ENCODE results near the gene CABCOCO1.
"Not testable (repeated sequence)": the region's sequence is repeated elsewhere in the genome, so short reads cannot be mapped to it uniquely, and the experiment has no call there.

The CABCOCO1 gene

DNA sequence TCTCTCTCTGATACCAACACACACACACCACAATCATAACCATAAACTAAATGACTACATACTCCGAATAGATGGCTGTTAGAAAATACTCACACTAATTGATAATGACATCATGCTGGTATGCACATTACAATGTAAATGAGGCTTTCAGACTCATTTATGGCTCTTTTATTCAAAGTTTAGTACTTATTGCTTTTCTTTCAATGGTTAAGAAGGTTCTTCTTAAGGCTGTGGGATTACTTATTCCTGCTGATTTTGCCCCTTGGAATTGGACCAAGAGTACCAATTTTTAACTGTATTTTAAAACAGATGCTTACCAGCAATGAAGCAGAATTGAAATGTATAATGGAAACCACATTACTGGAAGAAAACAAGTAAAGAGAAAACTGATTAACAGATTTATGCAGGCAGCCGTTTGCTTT, 20.6 kb upstream of the CABCOCO1 start:
- DNase-seq (ENCODE audit: low spot score), result no peak

DNA sequence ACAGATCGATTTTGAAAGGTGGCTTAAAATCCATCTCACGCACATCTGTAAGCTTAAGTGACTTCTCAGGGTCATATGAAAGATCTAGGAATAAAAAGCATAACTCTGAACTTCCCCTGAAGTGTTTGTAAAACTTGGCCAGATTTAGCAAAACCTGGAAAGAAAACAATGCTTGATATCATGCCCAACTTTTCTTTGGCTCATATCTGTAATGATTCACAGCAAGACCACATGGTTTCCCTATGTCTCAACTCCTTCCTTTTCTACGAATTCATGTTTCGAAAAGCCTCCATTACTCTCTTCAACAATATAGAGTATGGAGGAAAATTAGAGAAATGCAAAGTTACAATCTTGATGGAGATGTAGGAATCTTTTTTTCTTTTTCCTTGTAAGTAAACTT, 20.1 kb upstream of the CABCOCO1 start:
- no peak for DNase-seq (ENCODE audit: low spot score)

DNA sequence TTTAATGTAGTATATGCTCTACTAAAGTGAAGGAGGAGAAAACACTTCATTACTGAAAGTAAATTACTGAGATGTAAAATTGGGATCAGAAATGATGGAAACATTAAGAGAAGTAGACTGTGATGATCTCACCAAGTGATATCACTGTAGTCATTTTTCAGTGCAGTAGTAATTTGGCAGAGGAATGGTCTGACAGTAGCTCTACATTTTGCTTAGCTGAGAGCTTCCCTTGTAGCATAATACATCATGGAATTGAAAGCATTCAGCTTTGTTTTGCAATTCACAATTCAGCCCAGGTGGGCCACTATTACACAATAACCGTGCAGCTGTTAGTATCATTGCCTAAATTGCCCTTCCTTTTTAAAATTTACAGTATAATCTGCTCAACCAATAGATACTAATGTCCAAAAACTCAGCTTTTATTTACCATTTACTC, 19.4 kb upstream of the CABCOCO1 start:
- DNase-seq (ENCODE audit: low spot score), result no peak

DNA sequence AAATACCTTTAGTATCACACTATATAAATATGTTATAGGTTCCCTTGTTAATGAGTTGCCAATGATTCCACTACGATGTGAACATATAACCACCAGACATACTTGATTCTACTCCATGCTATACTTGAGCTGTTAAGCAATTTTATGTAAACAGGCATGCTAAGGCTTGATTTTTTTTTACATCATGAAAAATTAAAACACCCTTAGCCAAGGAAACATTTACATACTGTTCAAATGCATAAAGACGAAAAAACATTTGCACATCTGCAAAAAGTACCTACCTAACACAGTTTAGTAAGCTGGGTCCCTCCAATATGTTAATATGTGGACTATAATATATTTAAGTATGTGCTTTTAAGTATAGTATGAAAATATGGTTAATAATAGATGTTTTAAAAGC, 9.0 kb upstream of the CABCOCO1 start:
- DNase-seq (ENCODE audit: low spot score), result no peak

DNA sequence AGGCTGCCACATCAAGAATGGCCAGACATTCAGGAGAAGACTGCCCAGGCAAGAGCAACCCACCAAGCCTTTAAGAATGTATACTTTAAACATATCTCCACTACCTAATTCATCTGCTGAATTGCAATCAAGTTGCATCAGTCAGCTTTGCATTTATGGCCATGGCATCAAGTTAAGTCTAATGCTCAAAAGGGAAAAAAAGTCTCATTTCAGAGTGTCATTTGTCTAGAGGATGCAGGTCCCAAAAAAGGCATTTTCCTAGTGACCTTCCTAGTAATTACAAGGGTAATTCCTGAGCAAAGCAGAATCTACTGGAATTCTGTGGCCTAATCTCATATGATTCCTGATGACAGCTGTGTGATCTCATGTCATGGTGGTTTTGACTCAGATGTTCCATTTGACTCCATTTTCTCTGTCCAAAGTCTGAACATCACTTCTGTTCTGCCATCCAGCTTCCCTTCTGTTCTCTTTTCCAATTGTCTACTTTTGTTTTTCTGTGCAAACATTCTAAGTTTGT, 7.3 kb upstream of the CABCOCO1 start:
- DNase-seq (ENCODE audit: low spot score), result no peak

DNA sequence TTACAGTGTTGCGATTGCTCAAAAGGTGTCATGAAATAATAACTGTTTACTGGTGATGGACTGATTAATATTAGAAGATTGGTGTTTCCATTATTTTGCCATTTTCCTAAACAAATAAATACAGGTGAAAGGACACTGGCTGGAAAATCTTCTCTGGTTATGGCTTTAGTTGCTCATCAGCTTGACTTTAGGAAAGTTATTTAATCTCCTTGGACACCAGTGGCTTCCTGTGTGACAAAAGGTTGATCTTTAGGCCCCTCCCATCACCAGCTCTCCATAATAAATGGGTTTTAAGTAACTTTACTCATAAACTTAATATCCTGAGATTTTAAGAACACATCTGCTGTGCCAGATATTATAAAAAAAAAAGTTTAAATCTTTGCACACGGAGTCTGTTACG, 737 bp downstream of the CABCOCO1 start:
- DNase-seq (ENCODE audit: low spot score), result no peak

DNA sequence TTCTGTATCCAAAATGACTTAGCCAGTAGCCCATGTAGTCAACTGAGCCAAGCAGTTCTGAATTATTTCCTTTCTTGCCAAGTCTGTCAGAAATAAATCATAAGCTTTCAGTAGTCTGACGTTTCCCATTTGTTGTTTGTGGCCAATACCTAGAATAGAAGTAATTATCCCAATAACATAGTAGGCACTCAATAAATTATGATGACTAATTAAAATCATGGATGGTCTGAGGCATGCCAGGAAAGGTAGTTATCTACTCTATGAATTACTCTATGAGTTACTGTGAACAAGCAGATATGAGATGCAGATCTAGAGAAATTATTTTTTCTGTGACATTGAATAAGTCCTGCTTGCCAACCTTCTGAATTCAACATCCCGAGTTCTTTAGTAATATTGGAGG, 2.3 kb downstream of the CABCOCO1 start:
- DNase-seq (ENCODE audit: low spot score), result no peak

DNA sequence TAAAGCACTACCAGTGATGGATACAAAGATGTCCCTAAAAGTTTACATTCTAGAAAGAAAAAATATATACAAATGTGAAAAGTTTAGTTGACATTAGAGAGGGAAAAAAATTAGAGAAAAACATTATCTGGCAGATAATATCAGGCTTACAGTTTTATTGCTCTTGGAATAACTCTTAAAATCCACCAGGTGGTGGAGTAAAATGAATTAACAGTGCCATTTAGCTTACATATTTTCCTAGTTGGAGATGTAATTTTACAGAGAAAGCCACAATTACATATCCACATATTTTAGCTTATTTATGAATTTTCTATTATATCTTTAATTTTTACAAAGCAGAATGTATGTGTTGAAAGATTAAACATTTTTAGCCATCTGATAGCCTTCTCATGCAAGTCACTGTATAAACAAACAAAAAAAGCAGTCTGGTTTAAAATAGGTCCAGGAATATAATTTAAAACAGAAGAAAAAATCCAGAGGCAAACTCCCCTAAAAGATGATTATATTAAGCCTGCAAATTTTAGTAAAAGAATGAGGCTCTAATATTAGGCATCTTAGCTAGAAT, 6.5 kb downstream of the CABCOCO1 start:
- no peak for DNase-seq (ENCODE audit: low spot score)

DNA sequence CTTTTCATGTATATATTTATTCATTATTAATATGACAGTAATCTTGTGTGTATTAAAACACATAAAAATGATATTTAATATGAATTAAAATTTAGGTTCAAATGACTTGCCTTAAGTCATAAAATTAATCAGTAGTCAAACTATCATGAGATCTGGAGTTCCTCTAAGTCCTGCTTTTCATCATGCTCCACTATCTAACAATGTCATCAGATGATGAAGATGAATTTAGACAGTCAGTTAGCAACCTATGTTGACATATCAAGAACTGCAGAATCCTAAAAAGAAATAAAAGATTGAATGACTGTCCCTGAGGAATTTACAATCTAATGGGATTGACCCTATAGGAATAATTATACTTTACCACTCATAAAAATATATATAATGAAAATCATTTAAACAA, 7.1 kb downstream of the CABCOCO1 start:
- DNase-seq (ENCODE audit: low spot score), result peak; percentile 93

DNA sequence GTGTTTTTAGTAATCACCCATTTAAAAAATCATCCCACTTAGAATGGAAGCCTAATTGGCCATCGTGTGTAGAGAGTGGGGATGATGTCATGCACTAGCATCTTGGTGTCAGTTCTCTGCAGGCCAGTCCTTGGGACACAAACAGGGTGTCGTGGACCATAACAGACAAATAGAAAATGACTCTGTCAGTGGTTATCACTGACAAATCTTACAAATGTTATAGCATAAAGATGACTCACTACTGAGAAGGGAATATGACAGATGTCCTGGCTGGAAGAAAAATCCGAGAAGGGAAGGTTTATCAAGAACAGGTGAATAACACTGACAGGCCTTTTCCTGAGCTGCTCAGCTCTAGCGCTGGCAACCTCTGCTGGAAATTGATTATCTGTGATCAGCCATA, 10.6 kb downstream of the CABCOCO1 start:
- peak; percentile 93 for DNase-seq (ENCODE audit: low spot score)

DNA sequence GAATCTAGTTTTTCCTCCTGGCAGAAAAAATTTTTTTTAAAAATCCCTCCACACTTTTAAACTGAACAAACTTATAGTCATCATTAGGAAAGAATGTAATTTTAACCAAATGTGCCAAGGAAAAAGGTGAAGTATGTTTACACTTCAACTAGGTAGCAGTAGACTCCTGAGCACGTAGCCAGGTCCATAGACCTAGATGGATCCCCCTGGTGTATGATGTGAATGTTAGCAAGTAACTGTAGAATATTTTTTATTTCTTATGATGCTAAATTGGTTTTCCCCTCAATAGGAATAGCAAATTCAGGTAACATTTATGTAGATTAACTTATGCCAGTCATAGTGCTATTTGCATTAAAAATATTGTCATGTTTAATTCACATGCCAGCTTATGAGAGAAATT, 19.6 kb downstream of the CABCOCO1 start:
- no peak for DNase-seq (ENCODE audit: low spot score)

DNA sequence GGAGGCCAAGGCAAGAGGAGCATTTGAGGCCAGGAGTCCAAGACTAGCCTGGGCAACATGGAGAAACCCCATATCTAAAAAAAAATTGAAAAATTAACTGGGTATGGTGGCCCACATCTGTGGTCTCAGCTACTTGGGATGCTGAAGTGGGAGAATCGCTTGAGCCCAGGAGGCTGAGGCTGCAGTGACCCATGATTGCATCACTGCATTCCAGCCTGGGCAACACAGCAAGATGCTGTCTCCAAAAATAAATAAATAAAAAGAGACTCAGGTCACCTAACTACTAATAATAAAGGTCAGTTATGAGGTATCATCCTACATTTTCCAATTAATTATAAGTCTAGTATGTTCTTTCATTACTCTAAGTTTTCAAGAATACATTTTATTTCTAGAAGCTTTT, 20.6 kb downstream of the CABCOCO1 start:
- no peak for DNase-seq (ENCODE audit: low spot score)

DNA sequence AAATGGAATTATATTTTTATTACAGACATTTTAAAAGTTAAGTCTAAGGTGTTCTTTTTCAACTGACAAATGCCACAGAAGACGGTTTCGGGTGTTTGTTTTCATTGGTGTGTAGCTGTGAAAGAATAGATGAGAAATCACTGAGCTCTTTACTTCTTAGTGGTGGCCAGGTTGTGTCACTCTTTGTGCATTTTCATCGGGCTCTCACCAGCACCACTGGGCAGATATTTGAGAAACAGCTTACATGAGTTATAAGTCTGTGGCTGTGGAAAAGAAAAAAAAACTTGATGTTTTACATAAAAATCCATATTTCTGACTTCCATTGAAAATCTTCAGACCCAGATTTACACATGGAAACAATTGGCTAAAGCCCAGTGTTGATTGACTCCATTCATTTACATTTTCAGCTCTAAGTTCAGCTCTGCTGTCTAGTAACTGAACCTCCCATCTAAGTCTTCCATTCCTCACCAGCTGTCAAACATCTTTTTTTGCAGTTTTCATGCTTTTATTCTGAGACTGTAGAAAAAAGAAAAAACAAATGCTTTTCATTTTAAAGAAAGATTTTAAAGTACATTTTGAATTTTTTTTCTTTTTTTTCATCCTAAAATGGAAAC, 22.3 kb downstream of the CABCOCO1 start:
- DNase-seq (ENCODE audit: low spot score), result no peak

DNA sequence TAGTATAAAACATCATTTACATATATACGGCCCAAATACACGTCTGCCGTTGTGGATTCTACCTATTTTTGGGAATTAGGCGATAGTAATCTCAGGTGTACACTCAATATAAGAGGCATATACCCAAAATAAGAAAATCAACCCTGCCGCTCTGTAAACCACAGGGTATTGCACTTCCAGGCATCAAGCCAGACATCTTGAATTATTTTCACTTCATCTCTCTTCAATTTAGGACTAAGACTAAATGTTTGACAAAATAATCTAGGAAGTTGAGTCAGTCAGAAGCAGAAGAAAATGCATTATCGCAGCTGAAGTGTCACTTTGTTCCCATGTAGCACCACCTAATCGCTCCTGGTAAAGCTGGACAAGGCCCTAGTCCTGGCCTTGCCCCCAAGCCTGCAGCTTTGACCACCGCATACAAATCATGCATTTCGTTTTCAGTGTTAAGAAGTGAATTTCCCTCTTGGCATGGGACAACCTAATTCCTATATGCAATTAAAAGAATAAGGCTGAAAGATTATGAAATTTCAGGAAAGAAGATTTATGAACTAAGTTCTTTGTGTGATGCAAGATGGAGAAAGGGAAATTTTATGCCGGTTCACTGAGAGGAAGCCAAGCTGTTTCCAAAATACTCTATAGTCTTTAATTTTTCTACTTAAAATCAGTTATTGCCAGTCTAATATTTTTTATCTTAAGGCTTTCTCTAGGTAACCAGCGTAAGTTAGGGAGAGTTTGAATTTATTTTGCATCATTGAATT, 26.0 kb downstream of the CABCOCO1 start:
- DNase-seq (ENCODE audit: low spot score), result no peak

DNA sequence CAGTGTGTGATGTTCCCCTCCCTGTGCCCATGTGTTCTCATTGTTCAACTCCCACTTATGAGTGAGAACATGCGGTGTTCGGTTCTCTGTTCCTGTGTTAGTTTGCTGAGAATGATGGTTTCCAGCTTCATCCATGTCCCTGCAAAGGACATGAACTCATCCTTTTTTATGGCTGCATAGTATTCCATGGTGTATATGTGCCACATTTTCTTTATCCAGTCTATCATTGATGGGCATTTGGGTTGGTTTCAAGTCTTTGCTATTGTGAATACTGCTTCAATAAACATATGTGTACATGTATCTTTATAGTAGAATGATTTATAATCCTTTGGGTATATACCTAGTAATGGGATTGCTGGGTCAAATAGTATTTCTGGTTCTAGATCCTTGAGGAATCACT, 28.9 kb downstream of the CABCOCO1 start:
- DNase-seq (ENCODE audit: low spot score), result not testable (repeated sequence)

DNA sequence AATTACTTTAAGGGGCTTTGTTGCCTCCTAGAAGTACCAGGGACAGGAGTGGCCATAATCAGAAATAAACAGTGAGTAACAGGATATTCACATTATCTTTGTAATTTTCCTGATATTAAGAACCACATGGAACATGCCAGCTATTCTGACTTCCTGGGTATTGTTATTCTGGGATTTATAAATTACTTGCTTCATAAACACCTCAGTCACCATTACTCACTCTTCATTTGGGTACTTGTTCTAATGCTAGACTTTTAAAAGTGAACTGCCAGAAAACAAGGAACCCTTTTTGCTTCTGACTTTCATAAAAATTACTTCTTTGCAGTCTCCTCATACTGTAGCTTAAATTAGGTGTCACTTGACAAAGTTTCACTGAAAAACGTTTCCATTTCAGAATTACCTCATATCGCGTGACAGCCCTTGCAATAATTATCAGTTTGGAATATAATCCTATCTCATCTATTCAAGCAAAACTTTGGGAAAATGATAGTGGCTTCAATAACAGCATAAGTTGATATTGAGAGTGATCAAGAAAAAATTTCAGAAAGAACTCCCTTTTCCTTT, 29.8 kb downstream of the CABCOCO1 start:
- DNase-seq (ENCODE audit: low spot score), result no peak

DNA sequence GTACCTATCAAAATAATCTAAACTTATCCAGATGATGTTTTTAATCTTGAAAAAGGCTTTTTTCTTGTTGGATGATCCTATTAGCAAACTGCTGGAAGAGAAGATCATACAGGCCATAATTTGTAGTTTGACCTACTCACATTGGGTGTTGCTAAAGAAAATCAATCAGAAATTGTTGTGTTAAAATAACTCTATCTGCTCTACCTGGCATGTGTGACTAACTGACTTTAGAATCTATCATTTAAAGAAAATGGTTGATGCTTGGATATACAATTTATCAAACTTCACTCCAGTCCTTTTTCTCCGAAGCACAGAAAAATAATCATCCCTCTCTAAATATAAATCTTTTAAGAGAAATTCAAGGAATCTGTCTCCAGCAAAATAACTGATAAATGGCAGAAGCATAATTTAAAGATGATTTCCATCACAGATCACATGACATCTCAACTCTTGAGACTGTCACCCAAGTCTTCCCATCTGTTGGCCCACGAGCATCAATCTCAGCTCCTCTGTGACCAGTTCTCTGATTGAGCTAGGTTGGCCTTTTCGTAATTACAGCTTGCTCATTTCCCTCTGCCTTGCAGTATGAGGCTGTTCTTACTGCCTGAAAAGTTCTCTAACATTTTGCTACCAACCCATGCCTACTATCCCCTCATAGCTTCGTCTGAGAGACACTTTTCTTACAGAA, 36.4 kb downstream of the CABCOCO1 start:
- DNase-seq (ENCODE audit: low spot score), result no peak

DNA sequence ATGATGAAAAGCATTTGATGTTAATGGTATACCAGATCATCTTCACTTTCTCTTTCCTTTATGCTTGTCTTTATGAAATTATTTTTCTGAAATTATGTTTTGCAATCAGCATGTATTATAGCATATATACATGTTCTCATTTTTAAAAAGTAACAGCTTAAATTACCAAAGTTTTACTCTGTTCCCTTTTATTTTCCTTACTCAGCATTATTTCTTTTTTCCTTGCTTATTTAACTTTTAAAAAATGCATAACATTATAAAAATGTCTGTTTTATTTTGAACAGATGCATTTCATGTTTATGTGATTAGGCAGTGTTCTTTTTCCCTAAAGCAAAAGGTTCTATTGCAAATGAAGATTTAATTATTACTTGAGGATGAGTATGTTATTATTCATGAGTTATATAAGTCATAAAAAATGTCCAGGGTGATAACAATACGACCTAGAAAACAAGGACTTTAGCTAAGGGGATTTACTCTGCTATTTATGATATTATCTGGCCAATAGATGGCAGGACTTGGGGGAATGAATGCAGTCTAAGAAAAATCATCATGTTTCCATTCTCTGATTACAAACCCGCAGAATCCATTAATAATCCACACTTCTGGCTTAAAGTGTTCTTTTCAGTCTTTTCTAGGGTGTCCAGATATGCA, 38.5 kb downstream of the CABCOCO1 start:
- DNase-seq (ENCODE audit: low spot score), result no peak

DNA sequence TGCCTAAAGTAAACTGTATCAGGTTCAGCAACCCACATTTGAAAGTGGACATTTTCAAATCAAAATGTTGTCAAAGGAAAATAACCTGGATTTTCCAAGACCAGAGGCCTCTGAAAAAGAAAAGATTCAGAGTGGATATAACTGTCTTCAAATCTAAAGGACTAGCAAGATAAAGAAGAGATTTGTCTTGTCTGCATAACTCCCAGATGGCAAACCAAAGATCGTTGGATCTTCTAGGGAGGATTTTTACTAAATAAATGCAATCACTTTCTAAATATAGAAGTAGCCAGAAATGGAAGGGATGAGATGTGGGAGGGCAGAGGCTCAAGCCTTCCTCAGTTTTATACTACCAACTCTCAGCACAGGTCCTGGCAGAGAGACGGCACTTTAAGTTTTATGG, 39.0 kb downstream of the CABCOCO1 start:
- no peak for DNase-seq (ENCODE audit: low spot score)

DNA sequence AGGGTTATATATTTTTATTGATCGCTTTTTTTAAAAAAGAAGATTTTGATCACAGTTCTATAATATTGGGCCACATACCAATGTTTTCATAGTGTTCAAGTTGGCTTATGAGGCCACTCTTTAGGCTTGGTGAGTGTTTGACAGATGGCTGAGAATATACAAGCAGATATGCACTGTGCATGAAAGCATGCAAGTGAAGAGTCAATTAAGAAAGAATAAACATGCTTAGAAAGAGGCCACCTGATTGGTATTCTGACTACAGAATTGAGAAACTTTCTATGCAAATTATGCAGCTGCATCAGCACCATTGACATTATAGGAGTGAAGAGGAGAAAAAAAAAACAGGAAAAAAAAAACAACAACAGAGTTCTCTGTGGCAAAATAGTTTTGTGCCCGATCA, 39.9 kb downstream of the CABCOCO1 start:
- no peak for DNase-seq (ENCODE audit: low spot score)

DNA sequence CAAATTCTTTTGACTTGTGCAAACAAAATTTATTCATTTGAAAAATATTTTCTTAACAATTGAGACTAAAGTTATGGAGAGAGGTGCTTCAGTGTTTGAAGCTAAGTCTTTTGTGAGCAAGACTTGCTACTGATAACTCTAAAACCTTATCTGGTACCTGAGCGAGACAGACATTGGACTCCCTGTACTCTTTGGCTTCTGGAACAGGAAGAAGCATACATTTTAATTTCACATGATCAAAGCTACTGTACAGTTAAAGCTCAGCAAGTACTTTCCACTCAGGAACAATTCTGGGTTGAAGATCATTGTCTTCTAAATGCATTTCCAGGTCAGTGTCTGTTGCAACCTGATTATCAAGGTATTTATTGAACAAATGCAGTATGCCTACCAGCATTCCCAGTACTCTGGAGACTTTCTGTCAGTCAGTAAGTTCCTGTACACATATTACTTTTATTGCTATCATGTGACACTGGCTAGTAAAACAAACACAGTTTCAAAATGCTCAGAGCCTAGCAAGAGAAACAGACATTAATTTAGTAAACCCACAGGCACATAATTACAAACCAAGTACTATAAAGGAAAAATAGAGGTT, 42.4 kb downstream of the CABCOCO1 start:
- no peak for DNase-seq (ENCODE audit: low spot score)
